ENCODE results near the gene RNF207.

GRCh38 chr1:6249739-6250689 is 44.1 kb downstream of the RNF207 start:
- TF ChIP-seq, protein P1, sequence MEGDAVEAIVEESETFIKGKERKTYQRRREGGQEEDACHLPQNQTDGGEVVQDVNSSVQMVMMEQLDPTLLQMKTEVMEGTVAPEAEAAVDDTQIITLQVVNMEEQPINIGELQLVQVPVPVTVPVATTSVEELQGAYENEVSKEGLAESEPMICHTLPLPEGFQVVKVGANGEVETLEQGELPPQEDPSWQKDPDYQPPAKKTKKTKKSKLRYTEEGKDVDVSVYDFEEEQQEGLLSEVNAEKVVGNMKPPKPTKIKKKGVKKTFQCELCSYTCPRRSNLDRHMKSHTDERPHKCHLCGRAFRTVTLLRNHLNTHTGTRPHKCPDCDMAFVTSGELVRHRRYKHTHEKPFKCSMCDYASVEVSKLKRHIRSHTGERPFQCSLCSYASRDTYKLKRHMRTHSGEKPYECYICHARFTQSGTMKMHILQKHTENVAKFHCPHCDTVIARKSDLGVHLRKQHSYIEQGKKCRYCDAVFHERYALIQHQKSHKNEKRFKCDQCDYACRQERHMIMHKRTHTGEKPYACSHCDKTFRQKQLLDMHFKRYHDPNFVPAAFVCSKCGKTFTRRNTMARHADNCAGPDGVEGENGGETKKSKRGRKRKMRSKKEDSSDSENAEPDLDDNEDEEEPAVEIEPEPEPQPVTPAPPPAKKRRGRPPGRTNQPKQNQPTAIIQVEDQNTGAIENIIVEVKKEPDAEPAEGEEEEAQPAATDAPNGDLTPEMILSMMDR (IDR thresholded peaks at IDR 0.05), result no peak
- TF ChIP-seq POLR2AphosphoS5 (IDR thresholded peaks at IDR 0.05), result no peak
- TF ChIP-seq POLR2A (IDR thresholded peaks at IDR 0.05), result no peak
